ENCODE measurements around the gene DPH3.

GRCh38 chr3:16299746-16300145, 35.0 kb upstream of the DPH3 start:
- TF ChIP-seq CTCF (IDR thresholded peaks at IDR 0.05), result no peak
- no peak for TF ChIP-seq POLR2A (IDR thresholded peaks at IDR 0.05)
